Neural cell (in vitro differentiated cells): ENCODE results near the gene KCTD15. TPM values are rescaled to one million over a fixed set of nuclear protein-coding genes. Genes with fewer than 3 reads are reported as not detected.

Experiments
- H2AFZ ChIP-seq: fragments of 200-600, 300-800 bp; sonication (generic), shearing (Covaris generic); 2 replicates; pipeline ENCODE4 v1.6.0; 2014; ENCODE audit warnings: low read depth, mild to moderate bottlenecking, antibody characterized with exemption, low read length, moderate library complexity
- H3F3A ChIP-seq: fragments of 200-600 bp; shearing (Covaris generic); 2 replicates; pipeline ENCODE4 v1.6.1; 2016; ENCODE audit warnings: mild to moderate bottlenecking, moderate library complexity, mixed read lengths, antibody characterized with exemption, low read length; ENCODE audit not compliant: insufficient read depth, poor library complexity, severe bottlenecking
- H3K27ac ChIP-seq: fragments of 200-600, 300-800 bp; sonication (generic), shearing (Covaris generic); 2 replicates; pipeline ENCODE4 v1.5.1; 2014; ENCODE audit warnings: mild to moderate bottlenecking, low read length, moderate library complexity
- H3K27me3 ChIP-seq: fragments of 300-800, 200-600 bp; sonication (generic), shearing (Covaris generic); 2 replicates; pipeline ENCODE4 v1.6.0; 2014; ENCODE audit warnings: mild to moderate bottlenecking, low read depth, low read length, moderate library complexity; ENCODE audit not compliant: insufficient read depth
- H3K36me3 ChIP-seq: fragments of 300-800, 200-600 bp; sonication (generic), shearing (Covaris generic); 2 replicates; pipeline ENCODE4 v1.5.1; 2014; ENCODE audit warnings: mild to moderate bottlenecking, antibody characterized with exemption, low read length, moderate library complexity; ENCODE audit not compliant: insufficient read depth
- H3K4me2 ChIP-seq: fragments of 300-800, 200-600 bp; sonication (generic), shearing (Covaris generic); 2 replicates; pipeline ENCODE4 v1.6.0; 2014; ENCODE audit warnings: mild to moderate bottlenecking, low read length
- H3K4me3 ChIP-seq: fragments of 300-800, 200-600 bp; sonication (generic), shearing (Covaris generic); 2 replicates; pipeline ENCODE4 v1.5.1; 2014; ENCODE audit warnings: mild to moderate bottlenecking, low read length, moderate library complexity
- H3K79me2 ChIP-seq: fragments of 200-600 bp; shearing (Covaris generic); replicated peaks from 2 replicates; pipeline ENCODE4 v1.6.0; 2014; ENCODE audit warnings: mild to moderate bottlenecking, low read length, moderate library complexity; ENCODE audit not compliant: insufficient read depth
- H3K9ac ChIP-seq: fragments of 300-800, 200-600 bp; sonication (generic), shearing (Covaris generic); 2 replicates; pipeline ENCODE4 v1.6.1; 2016; ENCODE audit warnings: mild to moderate bottlenecking, low read length, mixed read lengths
- H3K9me2 ChIP-seq: fragments of 200-600 bp; shearing (Covaris generic); 2 replicates; pipeline ENCODE4 v1.6.1; 2016; ENCODE audit warnings: mild to moderate bottlenecking, low read length, mixed read lengths; ENCODE audit not compliant: insufficient read depth
- H3K9me3 ChIP-seq: fragments of 200-600, 300-800 bp; sonication (generic), shearing (Covaris generic); 2 replicates; pipeline ENCODE4 v1.6.1; 2016; ENCODE audit warnings: mild to moderate bottlenecking, mixed run types, low read length, moderate library complexity, mixed read lengths
- H4K20me1 ChIP-seq: fragments of 200-600 bp; shearing (Covaris generic); 2 replicates; pipeline ENCODE4 v1.6.1; 2016; ENCODE audit warnings: mild to moderate bottlenecking, mixed run types; ENCODE audit not compliant: insufficient read depth
- EP300 ChIP-seq: fragments of 450-650 bp; conservative IDR thresholded peaks from 2 replicates; pipeline ENCODE4 v1.6.1; 2014; ENCODE audit warnings: antibody characterized with exemption, mild to moderate bottlenecking, moderate library complexity; ENCODE audit not compliant: poor library complexity, severe bottlenecking
- EZH2 ChIP-seq: fragments of 200-600, 300-800 bp; shearing (Covaris generic), sonication (generic); IDR thresholded peaks from 2 replicates; pipeline ENCODE4 v1.6.1; 2014; ENCODE audit warnings: antibody characterized with exemption, low read length, borderline replicate concordance, mild to moderate bottlenecking; ENCODE audit not compliant: insufficient read depth, poor library complexity, severe bottlenecking
- MXI1 ChIP-seq: fragments of 450-650 bp; conservative IDR thresholded peaks from 2 replicates; pipeline ENCODE4 v1.6.1; 2014; ENCODE audit warnings: antibody characterized with exemption, mild to moderate bottlenecking; ENCODE audit not compliant: poor library complexity, severe bottlenecking
- POLR2AphosphoS5 ChIP-seq: IDR thresholded peaks from 2 replicates; pipeline ENCODE4 v1.6.1; 2012
- RAD21 ChIP-seq: fragments of 450-650 bp; conservative IDR thresholded peaks from 2 replicates; pipeline ENCODE4 v1.6.1; 2014; ENCODE audit warnings: antibody characterized with exemption, mild to moderate bottlenecking, moderate library complexity
- SMC3 ChIP-seq: fragments of 450-650 bp; conservative IDR thresholded peaks from 2 replicates; pipeline ENCODE4 v1.6.1; 2014; ENCODE audit warnings: antibody characterized with exemption, mild to moderate bottlenecking, moderate library complexity; ENCODE audit not compliant: poor library complexity
- TAF1 ChIP-seq: IDR thresholded peaks from 2 replicates; pipeline ENCODE4 v1.6.1; 2012; ENCODE audit warnings: low read depth
- polyA plus RNA-seq: library from polyadenylated mRNA; depleted of rRNA; stranded (reverse); fragments of >200 nt; gene quantifications from 2 replicates; pipeline ENCODE4 v1.2.3, GENCODE V29; 2014
- TF ChIP-seq, protein P1 (sequence below): IDR thresholded peaks from 2 replicates; pipeline ENCODE4 v1.6.1; 2012; ENCODE audit warnings: borderline replicate concordance
- TF ChIP-seq, protein P2 (sequence below): fragments of 450-650 bp; IDR thresholded peaks from 2 replicates; pipeline ENCODE4 v1.5.1; 2014; ENCODE audit warnings: antibody characterized with exemption, mild to moderate bottlenecking, moderate library complexity; ENCODE audit not compliant: poor library complexity, severe bottlenecking

Gene KCTD15
- polyA plus RNA-seq, 1 donor from 2014 or later: 67.9 TPM

DNA sequence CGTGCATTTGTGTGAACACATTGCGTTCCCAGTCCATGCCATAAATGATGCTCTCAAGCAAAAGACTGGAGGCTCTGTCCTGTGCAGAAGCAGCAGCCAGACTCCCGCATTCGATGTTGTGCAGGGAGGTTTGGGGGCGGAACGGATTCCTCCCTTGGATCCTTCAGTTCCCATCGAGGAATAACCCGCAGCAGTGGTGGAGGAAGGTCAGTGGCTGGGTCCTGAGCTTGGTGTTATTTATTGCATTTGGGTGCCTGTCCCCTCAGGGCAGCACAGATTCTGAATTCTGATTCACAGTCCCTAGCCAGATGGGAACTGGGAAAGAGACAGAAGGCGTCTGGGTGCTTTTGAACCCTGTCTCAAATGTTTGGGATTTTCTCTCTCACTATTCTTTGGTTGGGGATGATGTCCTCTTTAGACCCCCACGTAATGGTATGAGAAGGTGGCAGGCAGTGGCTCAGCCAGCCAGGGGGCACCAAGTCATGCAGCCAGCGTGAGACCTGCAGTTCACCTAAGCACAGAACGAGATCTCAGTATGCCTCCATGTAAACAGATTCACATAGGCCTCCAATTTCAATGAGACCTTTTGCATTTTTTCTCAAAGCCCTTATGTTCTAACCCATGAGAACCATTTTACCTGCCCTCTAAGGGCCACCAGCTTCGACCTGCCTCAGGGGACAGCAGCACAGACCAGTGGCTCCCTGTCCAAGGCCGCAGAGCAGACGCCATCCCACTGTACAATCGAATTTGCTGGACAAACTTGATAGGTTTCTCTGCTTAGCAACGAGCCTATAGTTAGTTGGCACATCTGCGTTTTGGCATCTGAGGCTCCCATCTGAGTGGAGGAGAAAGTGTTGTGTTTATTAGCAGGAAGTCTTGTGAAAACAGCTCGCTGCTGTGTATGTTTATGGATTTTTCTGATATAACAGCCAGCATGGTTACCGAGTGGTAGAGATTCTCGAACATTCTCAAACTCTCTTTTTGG lies 17.8 kb downstream of the KCTD15 start:
- H4K20me1 ChIP-seq: no peaks in the 10 kb centered on the region
- no peak overlapping the region for H3K27ac ChIP-seq
- no peak overlapping the region for H2AFZ ChIP-seq
- no peaks in the 10 kb centered on the region for H3K9me3 ChIP-seq
- H3K9me2 ChIP-seq: no peaks in the 10 kb centered on the region
- no peak overlapping the region for H3K9ac ChIP-seq
- H3F3A ChIP-seq: no peaks in the 10 kb centered on the region
- no peak for TF ChIP-seq RAD21
- no peak for TF ChIP-seq POLR2AphosphoS5
- TF ChIP-seq EZH2: no peak
- TF ChIP-seq TAF1: no peak
- no peak for TF ChIP-seq SMC3
- TF ChIP-seq, protein P1, sequence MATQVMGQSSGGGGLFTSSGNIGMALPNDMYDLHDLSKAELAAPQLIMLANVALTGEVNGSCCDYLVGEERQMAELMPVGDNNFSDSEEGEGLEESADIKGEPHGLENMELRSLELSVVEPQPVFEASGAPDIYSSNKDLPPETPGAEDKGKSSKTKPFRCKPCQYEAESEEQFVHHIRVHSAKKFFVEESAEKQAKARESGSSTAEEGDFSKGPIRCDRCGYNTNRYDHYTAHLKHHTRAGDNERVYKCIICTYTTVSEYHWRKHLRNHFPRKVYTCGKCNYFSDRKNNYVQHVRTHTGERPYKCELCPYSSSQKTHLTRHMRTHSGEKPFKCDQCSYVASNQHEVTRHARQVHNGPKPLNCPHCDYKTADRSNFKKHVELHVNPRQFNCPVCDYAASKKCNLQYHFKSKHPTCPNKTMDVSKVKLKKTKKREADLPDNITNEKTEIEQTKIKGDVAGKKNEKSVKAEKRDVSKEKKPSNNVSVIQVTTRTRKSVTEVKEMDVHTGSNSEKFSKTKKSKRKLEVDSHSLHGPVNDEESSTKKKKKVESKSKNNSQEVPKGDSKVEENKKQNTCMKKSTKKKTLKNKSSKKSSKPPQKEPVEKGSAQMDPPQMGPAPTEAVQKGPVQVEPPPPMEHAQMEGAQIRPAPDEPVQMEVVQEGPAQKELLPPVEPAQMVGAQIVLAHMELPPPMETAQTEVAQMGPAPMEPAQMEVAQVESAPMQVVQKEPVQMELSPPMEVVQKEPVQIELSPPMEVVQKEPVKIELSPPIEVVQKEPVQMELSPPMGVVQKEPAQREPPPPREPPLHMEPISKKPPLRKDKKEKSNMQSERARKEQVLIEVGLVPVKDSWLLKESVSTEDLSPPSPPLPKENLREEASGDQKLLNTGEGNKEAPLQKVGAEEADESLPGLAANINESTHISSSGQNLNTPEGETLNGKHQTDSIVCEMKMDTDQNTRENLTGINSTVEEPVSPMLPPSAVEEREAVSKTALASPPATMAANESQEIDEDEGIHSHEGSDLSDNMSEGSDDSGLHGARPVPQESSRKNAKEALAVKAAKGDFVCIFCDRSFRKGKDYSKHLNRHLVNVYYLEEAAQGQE: no peak
- no peak for TF ChIP-seq EP300
- no peak for TF ChIP-seq MXI1
- TF ChIP-seq, protein P2, sequence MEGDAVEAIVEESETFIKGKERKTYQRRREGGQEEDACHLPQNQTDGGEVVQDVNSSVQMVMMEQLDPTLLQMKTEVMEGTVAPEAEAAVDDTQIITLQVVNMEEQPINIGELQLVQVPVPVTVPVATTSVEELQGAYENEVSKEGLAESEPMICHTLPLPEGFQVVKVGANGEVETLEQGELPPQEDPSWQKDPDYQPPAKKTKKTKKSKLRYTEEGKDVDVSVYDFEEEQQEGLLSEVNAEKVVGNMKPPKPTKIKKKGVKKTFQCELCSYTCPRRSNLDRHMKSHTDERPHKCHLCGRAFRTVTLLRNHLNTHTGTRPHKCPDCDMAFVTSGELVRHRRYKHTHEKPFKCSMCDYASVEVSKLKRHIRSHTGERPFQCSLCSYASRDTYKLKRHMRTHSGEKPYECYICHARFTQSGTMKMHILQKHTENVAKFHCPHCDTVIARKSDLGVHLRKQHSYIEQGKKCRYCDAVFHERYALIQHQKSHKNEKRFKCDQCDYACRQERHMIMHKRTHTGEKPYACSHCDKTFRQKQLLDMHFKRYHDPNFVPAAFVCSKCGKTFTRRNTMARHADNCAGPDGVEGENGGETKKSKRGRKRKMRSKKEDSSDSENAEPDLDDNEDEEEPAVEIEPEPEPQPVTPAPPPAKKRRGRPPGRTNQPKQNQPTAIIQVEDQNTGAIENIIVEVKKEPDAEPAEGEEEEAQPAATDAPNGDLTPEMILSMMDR: no peak
- no peaks in the 10 kb centered on the region for H3K27me3 ChIP-seq
- H3K79me2 ChIP-seq: no peaks in the 10 kb centered on the region
- no peak overlapping the region for H3K4me2 ChIP-seq
- no peak overlapping the region for H3K4me3 ChIP-seq
- H3K36me3 ChIP-seq: no peaks in the 10 kb centered on the region

DNA sequence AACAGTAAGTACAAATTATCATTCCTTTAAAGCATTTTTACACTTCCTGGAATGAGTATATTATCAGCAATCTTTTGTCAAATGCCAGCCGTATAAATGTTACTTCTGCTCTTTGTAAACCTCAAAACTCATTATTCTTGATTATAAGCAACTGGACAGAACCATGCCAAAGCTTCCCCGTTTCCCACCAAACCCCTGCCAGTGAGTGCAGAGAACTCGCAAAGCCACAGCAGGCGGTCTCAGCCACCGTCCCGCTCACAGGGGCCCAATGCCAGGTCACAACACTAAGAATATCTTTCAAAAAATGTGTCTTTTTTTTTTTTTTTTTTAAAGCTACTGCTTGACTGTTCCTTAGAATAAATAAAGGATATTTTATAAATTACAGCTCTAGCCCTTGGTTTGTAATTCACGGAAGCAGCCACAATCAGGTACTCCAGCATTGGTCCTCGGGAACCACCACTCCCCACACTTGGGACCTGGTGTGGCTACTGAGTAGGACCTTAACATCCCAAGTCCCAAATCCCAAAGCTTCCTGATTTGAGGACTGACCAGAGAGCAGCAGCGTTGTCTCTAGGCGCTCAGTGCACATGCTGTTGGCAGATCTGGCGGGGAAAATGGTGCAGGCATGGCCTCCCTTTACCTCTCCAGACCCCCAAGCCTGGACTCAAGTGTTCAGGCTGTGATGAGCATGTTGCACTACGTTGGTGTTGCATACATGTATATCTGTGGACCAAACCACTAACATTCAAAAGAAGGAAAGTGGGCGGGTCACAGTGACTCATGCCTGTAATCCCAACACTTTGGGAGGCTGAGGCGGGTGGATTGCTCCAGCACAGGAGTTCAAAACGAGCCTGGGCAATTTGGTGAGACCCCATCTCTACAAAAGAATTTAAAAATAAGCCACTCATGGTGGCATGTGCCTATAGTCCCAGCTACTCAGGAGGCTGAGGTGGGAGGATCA lies 19.0 kb downstream of the KCTD15 start:
- no peak overlapping the region for H3K27ac ChIP-seq
- no peak overlapping the region for H3K4me2 ChIP-seq
- H3K9ac ChIP-seq: no peak overlapping the region
- H3K9me3 ChIP-seq: no peaks in the 10 kb centered on the region
- H4K20me1 ChIP-seq: no peaks in the 10 kb centered on the region
- H3K27me3 ChIP-seq: no peaks in the 10 kb centered on the region
- no peaks in the 10 kb centered on the region for H3F3A ChIP-seq
- TF ChIP-seq EP300 (no peak), TAF1 (no peak), SMC3 (no peak)
- TF ChIP-seq, protein P1: no peak
- no peaks in the 10 kb centered on the region for H3K9me2 ChIP-seq
- no peaks in the 10 kb centered on the region for H3K36me3 ChIP-seq
- H3K79me2 ChIP-seq: no peaks in the 10 kb centered on the region
- H3K4me3 ChIP-seq: no peak overlapping the region
- H2AFZ ChIP-seq: no peak overlapping the region
